Measurements from ENCODE around the gene LETM1.

LETM1 gene

GRCh38 chr4:1778642-1779392 is 77.1 kb downstream of the LETM1 start:
- DNase-seq, result no peak

DNA sequence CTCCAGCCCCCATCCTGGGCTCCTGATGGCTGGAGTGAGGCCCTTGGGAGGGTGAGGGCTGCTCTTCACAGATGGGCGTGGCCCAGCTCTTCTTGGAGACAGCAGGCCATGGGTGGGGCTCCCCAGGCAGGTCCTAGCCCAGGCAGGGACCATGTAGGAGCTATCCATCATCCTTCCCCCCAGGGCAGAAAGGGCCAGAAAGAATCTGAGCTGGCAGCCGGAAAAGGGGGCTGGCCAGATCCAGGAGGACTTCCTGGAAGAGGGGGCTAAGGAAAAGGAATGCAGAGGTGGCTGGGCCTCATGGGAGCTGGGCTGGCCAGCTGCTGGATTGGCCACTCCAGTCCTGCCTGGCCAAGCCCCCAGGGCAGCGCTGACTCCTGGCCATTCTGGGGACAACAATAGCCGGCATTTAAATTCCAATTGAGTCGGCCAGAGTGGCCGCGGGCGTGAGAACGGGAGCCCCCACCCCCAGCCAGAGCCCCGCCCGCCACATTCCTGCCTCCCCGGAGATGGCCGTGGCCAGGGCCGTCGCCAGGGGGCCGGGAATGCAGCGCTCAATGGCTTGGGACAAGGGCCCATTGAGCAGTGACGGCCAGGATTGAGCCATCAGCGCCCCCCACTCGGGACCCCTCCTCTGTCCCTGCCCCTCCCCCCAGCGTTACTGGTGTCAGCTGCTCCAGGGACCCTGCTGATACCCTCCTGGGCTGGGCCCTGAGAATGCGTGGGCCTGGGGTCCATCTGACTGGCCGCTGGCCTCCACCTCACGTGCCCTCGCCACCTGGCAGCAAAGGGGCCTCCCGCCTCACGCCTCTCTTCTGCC is 77.9 kb downstream of the LETM1 start:
- no peak for DNase-seq

- no peak for DNase-seq
These were observed 79.3 kb downstream of the LETM1 start for GRCh38 chr4:1776521-1777161.

GRCh38 chr4:1775731-1776500 is 80.0 kb downstream of the LETM1 start:
- DNase-seq, result no peak

DNA sequence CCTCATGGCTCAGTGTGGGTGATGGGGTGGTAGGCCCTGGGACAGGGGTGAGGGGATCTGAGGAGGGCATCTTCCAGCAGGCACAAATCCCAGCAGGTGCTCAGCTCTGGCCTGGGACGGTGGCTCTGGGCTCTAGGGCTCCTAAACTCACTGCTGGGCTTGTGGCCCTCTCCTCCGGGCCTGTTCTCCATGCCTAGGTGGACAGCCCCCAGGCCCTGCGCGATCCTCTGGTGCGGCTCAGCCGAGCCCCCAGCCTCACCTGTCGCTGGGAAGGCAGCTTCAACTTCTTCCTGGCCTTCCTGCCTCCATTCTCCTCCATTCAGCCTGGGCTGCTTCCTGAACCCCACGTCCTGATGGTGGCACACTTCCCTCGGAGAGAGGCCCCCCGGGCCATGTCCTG is 82.2 kb downstream of the LETM1 start:
- DNase-seq, result no peak

DNA sequence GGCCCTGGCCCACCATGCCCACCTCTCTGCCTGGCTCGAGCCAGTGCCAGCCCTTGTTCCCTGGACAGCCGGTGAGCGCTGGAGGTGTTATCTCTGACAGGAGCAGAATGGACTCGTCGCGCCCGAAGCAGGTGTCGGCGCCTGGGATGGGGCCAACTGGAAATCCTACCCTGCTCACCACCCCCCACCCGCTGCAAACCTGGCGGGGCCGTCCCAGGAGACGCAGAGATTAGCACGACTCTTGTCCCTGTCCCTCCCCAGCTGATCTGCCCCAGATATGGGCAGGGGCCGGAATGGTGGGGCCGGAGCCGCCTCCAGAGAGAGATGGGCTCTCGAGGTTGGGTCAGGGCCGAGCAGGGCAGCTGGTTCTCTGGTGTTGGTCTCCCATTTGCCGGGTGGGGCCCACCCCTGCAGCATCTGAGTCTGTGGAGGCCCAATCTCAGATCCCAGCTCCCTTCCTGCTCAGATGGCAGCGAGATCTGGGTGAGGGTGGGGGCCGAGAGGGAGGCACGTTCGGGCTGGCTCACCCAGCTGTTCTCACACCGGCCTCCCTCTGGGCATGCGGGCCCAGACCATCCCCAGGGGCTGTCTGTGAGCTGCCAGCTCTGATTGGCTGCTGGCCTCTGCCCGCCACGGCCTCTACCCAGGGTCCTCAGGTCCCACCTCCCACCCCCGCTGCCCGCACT is 83.0 kb downstream of the LETM1 start:
- no peak for DNase-seq

DNA sequence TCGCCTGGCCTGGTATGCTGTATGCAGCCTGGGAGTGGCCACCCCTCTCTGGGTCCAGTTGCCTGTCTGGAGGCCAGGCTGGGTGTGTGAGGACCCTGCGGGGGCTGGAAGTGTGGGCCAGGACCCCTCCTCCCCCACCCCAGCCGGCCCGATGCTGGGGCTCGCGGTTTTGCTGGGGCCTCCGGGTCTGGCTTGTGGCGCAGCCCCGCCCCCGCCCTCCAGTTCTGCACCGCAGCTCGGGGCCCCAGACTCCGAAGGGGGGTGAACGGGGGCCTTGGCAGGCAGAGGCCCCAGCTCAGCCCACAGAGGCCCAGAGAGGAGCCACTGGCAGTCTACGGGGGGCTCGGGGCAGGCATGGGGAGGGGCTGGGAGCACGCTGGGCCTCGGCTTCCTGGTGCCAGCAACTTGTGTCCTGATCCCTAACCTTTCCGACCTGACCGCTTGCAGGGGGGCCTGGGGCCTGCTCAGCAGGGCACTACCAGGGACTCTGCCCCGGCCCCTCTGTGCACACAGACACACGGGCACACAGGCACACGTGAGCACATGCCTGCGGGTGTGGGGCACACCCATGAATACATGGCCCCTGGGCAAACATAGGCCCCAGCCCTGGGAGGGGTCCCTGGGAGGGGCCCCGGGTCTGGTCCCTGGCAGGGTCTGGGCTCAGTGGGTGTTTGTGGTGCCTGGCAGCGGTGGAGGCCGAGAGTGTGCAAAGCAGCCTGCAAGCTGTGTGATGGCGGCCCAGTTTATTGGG is 84.2 kb downstream of the LETM1 start:
- DNase-seq, result no peak

DNA sequence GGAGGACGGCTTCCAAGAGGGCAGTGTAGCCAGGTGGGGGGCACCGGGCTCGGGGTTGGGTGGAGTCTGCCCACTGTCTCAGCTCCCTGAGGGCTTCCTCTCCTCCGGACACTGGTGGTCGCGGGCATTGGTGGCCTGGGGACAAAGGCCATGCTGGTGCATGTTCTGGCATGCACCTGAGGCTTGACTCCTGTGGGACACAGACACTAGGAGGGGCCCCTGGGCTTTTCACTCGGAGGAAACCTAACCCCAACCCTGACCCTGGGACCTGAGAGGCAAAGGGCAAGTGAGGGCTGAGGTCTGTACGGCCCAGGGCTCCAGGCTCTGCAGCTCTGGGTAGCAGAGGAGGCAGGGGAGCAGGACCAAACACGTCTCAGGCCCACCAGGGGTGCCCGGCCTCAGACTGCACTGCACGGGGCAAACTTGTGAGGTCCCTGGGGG is 85.1 kb downstream of the LETM1 start:
- no peak for DNase-seq

DNA sequence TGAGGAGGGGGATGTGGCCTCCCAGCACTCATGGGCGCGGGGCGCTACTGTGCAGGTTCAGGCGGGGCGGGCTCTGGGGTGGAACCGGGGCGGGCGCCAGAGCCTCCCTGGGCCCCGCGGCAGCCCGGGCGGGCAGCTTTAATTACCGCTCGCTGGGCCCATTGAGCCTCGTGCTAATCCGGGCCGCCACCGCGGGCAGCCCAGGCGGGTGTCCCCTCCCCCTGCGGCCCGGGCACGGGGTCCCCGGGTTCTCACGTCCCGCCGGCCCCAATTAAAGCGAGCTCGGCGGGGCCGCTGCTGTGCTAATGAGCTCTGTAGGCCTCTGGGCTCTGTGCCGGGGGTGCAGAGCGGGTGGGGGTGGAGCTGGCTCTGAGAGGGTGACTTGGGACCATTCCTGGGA is 85.7 kb downstream of the LETM1 start:
- no peak for DNase-seq

GRCh38 chr4:1769692-1770091 is 86.3 kb downstream of the LETM1 start:
- DNase-seq, result no peak

- DNase-seq, result no peak
These were observed 87.5 kb downstream of the LETM1 start for GRCh38 chr4:1768367-1769034.

DNA sequence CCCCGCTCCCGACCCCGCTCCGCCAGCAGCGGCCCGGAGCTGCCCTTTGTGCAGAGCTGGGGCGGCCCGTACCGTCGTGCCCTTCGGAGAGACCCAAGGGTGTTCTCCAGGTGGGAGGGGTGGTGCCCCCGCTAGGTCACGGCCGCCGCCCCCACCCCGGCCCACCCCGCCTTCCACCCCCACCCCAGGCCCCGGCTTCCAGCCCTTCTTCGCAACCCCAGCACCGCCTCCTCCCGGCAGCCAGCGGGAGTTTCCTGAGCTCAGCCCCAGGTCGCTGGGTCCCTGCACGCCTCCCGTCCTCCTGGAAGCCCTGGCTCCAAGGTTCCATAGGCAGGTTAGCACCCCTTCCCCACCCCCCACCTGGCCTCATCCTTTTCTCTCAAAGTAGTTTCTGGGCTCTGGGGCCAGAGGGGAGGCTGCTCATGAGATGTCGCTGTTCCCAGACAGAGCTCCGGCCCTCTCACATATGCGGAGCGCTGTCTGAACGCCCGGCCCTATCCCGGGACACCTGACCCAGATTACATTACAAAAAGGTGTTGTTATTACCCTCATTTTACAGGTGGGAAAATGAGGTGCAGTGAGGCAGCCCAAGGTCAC is 88.1 kb downstream of the LETM1 start:
- no peak for DNase-seq

DNA sequence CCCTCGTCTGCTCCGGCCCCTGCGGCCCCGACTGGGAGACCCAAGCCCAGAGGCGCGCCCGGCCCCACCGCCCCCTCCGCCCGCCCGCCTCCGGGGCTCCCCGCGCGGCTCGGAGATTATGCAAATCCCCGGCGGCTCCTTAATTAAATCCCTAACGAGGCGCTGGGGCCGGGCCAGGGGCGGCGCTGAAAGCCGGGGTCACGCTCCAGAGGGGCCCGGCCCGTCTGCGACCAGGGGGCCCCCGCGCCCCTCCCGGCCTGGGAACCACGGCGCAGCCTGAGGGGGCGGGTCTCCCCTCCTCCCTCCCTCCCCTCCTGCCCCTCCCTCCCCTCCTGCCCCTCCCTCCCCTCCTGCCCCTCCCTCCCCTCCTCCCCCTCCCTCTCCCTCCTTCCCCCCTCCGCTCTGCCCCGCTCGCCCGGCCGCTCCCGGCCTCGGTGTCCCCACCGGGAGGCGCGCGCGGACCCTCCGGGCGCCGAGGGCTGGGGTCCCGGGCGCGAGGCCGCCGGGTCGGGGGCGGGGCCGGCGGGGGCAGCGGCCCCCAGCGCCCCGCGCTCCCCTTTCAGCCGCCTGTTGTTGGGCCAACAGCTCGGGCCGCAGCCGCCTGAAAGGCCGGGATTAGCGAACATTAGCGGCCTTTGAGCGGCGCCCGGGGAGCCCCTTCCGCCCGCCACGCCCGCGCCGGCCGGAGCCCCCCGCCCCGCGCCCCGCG is 88.7 kb downstream of the LETM1 start:
- DNase-seq, result peak; percentile 76

DNA sequence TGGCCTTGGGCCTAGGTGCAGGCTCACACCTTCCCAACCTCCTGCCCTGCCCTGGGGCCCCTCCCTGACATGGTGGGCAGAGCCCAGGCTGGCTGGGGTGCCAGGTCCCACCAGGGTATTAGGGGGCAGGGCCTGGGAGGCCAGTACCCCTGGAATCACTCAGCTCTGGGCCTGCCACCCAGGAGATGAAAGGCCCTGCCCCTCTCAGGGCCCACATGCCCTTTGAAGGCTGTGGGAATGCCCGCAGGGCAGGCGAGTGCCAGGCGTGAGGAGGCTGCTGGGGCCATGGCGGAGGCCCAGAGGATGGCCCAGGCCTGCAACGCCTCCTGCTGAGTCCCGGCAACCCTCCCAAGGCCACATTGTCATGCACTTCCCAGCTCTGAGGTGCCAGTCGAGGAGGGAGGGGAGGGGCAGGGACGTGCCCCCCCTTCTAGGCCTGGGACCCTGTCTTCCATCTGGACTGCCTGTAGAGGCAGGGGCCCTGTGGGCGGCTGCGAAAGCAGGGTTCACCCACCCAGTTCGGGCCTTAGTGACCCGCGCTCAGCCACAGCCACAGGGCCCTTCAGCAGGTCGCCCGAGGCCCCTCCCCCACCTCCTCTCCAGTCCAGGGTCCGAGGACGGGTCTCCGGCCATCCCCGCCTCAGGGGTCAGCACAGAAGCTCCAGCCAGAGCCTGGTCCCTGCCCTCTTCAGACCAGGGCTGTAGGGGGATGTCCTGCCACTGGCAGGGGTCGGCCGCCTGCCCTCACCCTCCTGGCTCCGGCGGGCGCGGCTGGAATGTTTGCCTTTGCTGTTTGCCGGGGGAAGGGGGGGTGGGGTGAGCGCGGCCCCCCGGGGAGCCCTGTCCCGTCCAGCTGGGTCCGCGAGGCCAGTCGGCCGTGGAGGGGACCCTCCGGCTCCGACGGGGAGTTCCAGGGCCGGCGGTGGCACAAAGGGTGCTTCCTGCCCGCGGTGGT is 89.6 kb downstream of the LETM1 start:
- DNase-seq, result peak; percentile 80

DNA sequence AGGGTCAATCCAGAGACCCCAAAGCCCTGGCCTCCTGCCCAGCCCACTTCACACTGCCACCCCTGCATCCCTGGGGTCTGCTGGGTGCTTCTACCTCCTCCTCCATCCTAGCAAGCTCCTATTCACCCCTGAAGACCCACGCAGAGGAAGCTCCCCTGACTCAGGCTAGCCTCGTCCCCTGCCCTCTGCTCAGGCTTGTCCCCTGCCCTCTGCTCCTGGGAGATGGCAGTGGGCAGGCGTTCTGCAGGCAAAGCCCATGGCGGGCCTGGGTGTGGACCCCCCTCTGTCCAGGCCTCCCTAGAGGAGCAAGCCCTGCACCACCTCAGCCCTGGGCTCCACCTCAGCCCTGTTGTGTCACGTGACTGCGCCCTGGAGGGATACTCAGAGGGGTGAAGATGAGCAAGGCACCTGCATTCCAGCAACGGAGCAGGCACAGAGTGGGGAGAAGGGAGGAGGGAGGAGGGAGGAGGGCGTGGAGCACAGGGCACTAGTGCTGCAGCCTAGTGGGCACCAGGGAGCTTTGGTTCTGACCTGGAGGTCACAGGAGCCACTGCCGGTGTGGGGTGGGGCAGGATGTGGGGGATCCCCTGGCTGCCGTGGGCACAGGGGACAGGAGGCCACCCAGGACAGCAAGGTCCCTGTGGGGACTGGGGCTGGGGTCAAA is 90.4 kb downstream of the LETM1 start:
- DNase-seq, result no peak

DNA sequence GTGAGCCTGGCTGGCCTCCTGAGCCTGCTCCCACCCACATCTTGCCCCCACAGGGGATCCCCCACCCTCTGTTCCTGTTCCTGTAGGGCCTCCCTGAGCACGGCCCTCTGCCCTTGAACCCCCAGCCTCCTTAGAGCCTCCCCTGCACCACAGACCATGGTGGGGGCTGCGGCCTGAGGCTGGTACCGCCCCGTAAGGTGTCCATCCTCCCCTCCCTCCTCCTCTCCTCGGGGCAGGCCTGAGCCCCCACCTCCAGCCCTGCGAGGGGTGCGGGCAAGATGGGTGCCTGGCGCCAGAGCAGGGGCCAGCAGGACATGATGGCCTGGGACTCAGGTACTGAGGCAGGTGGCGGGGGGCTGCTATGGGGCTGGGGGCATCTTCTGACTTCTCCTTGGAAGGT is 91.3 kb downstream of the LETM1 start:
- no peak for DNase-seq

DNA sequence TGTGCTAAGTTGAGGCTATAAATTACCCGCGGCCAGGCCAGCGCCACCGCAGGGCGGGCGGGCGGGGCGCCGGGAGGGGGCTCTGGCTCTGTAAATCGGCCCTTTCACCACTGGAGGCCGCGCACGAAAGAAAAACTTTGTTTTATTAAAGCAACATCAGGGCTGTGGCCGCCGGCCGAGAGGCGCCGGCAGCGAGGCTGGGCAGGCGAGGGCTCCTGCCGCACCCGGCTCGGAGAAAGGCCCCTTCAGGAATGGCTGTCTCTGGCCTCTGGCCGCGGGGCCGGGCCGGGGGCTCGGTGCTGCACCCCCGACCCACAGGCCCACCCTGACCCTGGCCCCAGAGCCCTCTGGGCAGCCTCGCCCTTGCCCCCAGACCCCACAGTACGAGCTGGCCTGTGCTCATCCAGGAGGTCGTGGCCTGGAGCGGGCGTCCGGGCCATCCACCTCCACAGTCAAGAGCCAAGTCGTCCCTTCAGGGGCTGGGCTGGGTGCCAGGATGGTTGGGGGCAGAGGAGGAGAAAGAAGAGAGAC is 92.3 kb downstream of the LETM1 start:
- peak; percentile 71 for DNase-seq
